GM10847 (cell line): Measurements from ENCODE around the gene EXD3.

Experiments
- POLR2A ChIP-seq: IDR thresholded peaks from 2 replicates; pipeline ENCODE4 v1.6.1; 2011; ENCODE audit not compliant: insufficient read length; ENCODE audit errors: extremely low read depth

The EXD3 gene

DNA sequence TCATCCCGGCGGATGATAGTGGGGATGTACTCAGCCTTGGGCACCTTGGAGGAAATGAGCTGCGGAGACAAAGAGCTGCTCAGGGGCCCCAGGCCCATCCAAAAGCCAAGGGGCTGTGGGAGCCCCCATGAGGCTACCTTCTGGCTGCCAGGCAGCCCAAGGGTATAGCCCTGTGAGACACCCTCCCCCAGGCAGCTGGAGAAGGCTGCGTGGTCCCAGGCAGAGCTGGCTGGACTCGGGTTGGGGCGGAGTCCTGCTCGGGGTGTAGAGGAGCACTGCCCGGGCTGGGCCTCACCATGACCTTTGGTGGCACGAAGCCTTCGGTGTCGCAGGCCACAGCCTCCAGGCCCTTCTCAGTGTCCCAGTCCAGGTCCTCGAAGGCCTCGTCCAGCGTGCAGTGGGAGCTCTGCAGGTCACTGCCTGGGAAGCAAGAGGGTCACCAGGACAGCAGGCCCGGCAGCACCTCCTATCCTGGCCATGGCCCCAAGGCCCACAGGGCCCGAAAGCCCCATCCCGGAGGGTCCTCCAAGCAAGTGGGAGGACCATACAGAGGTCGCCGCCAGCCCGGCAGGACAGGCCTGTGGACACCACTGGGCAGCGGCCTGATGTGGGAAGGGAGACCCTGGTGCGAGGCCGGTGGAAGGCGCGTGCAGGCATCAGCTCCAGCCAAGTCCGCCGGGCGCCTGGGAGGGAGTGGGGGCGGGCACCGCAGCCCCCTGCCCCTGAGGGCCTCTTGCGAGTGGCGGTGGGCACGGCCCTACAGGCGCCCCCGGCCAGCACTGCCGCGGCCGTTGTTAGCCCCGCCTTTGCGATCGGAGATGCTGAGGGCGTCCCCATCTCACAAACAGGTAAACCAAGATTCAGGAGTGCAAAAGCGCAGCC, 30.0 kb upstream of the EXD3 start:
- no peak for TF ChIP-seq POLR2A

DNA sequence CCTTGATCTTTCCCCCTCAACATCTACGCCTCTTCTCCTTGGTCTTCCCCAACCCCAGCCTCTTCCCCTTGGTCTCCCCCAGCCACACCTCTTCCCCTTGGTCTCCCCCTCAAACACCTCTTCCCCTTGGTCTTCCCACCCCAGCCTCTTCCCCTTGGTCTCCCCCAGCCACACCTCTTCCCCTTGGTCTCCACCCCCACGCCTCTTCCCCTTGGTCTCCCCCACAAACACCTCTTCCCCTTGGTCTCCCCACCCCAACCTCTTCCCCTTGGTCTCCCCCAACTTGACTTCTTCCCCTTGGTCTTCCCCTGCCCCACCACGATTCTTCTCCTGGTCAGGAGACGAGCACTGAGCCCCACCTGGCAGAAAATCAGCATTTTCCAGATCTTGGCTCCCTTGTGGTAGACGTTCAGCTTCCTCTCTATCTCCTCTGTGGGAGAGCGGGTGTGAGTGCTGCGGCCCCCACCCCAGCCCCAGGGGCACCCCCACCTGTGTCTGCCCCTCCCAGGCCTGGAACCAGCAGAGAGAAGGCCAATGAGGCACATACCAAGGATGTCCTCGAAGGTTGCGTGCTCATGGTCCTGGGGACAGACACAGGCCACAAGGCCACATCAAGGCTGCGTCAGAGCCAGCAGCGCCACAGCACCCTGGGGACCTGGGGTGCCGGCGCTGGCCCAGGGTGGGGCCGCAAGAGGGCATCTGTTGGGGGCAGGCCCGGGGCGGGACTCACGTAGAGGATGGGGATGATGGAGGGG, 29.2 kb upstream of the EXD3 start:
- no peak for TF ChIP-seq POLR2A

DNA sequence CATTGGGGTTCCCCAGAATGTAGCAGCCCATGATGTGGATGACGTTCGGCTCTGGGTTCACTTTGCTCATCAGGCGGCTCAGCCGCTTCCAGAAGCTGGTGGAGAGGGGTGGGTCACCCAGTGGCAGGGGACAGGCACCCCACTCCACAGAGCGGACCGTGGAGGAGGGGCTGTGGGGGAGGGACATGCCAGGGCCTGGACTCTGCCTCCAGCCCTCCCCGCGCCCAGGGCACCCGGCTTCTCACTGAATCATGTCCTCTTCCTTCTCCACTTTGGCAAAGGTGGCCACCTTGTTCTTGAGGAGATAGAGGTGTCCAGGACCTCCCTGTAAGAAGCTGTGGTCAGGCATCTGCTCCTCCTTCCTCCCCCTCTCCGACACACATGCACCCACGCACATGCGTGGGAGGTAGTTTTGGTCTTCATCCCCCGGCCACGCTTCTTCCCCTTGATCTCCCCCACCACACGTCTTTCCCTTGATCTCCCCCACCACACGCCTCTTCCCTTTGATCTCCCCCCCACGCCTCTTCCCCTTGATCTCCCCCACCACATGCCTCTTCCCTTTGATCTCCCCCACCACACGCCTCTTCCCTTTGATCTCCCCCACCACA, 27.1 kb upstream of the EXD3 start:
- TF ChIP-seq POLR2A, result no peak

DNA sequence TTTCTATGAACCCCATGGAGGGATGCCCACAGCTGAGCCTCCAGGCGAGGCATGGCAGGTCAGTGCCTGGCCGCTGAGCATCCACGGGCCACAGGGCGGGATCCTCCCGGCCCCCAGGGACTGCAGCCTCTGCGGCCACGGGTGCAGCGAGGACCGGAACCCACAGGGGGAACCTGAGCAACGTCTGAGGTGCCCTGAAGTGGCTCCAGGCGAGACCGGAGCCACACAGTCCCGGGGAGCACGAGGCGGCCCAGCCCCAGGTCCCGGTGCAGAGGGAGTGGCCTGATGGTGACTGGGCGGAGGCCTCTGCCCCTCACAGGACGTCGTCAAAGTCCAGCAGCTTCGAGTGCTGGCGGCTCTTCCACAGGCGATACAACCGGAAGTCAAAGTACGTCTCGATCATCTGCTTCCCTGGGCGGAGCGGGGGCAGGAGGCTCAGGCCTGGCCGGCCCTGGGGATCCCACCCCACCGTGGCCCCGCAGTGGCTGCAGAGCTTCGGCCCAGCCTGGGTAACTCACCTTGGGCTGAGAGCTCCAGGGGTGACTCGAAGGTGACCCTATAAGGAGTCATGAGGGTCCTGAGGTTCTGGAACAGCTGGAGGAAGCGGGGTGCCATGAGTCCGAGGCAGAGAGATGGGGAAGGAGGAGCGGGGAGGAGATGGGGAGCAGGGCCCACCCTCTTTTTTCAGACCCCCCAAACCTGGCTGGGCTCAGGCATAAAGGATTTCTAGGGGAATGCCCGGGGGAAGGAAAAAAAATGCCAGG, 26.3 kb upstream of the EXD3 start:
- TF ChIP-seq POLR2A, result no peak

DNA sequence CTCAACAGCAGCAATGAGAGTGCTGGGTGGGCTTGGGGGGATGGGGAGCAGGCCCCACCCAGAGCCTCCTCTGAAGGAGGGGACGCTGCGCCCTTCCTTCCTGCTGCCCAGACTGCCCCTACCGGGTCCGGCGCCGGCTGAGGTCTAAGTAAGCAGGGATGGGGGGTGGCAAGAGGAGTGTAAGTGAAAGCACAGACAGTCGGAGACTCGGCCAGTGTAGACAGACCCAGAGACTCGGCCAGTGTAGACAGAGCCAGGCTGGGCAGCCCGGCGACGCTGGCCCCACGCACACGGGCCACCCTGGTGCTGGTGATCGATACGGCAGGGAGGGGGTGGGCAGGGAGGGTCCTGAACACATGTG, 25.6 kb upstream of the EXD3 start:
- TF ChIP-seq POLR2A, result no peak

DNA sequence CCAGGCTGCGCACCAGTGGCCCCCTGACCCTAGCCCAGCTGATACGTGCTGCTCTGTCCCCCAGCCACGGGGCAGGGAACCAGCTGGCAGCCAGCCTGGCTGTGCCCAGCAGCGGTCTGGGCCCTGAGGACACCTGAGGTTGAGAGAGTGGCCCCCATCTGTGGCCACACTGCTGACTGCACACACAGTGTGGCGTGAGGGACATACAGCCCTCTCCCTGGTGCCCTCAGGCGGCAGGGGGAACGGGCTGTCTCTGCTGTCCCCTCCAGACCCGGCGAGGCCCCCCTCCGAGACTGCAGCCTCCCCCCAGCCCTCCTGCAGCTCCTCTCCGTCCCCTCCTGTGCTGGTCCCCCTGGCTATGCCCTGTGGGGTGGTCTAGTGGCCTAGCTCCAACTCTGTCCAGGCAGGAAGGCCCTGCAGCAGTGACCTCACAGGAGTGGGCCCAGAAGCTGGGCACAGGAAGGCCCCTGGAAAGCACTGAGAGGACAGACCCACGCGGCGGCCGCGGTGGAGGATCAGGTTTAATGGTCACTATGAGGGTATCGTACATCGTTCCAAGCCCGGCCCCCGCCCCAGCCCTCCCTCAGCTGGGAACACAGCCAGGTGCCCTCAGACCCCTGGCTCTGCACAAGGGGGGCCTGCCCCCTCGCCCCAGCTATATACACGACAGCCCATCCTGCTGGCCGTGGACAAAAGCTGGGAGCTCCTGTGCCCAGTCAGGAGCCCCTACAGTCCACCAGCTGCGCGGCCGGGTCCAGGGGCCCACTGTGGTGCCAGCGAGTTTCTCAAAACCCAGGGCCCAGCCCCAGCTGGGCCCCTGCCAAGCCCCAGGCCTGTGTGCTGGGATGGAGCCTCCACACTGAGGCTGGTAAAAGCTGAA, 25.0 kb upstream of the EXD3 start:
- no peak for TF ChIP-seq POLR2A

DNA sequence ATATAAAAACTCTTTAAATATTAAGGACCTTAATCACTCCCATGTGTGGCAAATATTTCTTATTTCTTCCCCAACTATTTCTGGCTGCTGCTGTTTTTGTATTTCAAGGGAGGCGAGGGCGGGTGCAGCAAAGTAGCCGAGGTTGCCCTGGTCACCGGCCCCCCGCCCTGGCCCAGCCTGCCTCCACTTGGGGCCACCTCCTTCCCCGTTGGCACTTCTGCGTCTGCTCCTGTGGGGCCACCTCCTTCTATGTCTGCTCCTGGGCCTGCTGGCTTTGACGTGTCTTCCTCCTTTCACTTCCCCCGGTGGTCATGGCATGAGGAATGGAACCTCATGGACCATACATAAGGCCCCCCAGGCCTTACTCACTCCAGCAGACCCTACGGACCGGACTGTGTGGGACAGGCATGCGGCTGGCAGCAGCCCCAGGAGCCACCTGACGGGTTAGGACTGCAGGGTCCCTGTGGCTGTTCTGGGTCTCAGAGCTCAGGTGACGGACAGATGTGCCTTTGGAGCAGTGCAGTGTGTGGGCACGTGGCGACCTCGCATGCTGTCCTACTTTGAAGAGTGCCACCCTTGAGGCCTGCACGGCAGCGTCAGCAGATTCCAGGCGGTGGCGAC, 24.0 kb upstream of the EXD3 start:
- no peak for TF ChIP-seq POLR2A

DNA sequence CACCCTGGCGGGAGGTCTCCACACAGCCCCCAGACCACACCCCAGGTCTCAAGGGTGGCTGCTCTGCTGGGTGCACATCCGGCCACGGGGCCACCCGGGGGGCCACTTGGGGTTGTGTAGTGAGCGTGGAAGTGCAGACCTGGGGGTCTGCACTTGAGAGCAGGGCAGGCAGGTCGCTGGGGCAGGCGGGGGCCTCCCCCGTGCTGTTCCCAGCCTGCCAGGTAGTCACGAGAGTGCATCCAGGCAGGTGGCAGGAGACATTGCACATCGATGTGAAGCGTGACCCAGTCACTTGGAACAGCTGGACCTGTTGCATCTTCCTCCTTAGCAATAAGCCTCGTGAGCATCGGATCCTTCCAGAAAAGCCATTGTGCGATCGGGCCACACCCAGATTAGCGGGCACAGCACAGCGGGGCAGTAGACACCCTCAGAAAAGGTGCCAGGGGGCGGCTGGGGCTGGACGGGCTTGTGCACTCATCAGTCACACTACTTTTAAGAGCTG, 23.0 kb upstream of the EXD3 start:
- no peak for TF ChIP-seq POLR2A

DNA sequence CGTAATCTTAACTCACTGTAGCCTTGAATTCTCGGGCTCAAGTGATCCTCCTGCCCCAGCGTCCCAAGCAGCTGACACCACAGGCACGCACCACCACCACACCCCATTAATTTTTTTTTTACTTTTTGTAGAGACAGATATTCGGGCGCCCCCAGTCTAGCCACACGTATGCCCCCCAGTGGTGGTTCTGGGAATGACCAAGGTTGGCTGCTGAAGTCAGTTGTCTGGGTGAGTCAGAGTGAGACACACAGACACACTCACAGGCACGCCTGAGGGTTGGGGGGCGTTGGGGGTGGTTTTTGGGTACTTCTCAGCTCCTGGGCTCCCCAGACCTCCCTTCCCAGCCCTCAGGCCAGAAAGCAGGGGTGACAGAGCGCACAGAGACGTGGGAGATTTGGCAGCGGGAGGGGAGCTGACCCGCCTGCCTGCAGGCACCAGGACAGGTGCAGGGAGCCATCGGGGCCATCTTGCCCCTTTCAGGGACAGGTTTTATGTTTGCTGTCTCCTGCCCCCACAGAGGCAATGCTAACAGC, 22.4 kb upstream of the EXD3 start:
- TF ChIP-seq POLR2A, result no peak

DNA sequence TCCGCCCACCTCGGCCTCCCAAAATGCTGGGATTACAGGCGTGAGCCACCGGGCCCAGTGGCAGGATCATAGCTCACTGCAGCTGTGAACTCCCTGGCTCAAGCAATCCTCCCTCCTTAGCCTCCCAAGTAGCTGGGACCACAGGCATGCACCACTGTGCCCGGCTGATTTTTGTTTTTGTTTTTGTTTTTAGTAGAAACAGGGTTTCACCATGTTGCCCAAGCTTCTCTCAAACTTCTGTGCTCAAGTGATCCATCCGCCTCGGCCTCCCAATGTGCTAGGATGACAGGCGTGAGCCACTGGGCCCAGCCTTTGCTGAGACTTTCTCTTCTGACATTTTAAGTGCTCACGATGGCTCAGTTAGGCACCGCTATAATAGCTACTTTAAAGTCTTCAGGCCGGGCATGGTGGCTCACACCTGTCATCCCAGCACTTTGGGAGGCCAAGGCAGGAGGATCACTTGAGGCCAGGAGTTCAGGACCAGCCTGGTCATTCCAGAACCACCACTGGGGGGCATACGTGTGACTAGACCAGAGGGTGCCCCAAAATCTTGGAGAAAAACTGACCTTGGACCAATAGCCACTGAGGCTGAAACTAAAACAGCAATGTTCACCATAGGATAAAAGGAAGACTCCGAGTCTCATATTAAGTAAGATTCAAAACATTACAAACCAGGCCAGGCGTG, 21.3 kb upstream of the EXD3 start:
- no peak for TF ChIP-seq POLR2A

DNA sequence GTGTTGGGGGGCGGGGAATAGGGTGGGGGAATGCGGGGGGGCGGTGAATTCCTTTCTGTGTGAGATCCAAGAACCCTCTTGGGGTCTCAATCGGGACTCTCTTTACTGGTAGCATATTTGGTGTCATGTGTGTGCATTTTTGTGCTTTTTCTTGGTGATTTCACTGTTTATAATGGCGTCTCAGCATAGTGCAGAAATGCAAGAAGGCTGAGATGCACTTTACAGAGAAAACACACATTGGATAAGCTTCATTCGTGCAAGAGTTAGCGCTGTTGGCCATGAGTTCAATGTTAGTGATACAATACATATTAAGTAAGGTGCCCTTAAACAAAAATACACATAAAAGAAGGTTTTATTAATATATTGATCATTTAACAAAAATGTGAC, 19.0 kb upstream of the EXD3 start:
- no peak for TF ChIP-seq POLR2A

DNA sequence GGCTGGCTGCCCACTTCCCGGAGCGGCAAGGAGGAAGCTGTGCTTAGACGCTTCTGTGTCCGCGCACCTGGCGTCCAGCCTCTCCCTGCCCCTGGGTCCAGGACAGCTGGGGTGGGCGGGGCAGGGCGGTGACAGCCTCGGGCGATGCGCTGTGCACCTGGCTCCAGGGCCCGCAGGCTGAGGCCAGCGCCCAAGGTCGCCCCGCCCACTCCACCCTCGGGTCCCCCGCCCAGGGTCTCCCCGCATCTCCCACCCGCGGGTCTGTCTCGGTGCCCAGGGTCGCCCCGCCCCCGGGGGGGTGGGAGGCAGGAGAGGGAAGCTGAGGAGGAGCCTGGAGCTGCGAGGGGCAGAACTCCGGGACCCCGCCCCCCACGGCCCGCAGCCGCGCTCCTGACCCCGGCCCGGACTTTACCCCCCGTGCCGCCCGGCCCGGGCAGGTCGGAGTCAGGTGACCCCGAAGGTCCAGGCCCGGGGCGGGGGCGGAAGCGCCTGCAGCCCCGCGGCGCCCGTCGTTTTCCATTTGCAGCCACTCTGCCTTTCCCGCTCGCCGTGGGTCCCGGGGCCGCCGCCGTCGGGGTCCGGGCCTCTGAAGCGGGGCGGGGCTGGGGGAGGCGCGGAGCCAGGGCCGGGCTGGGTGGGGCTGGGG, 18.4 kb upstream of the EXD3 start, which contains the start of gene ENTPD8:
Gene ENTPD8, minus strand, starts transcription at position 69 of the 646 bp plus-strand sequence. CDS start 3,072 bp downstream, outside the sequence.
- no peak for TF ChIP-seq POLR2A
